DOHH2 (cell line): ENCODE data around the gene NSMF.

Experiments
- CTCF ChIP-seq: fragments of 200-600 bp; sonication (generic); IDR thresholded peaks from one replicate; pipeline ENCODE4 v1.5.1; 2014; ENCODE audit warnings: antibody characterized with exemption, mild to moderate bottlenecking, low read depth, low read length; ENCODE audit not compliant: poor library complexity, severe bottlenecking
- EZH2phosphoT487 ChIP-seq: fragments of 200-600 bp; sonication (generic); IDR thresholded peaks from 2 replicates; pipeline ENCODE4 v1.6.1; 2017; ENCODE audit warnings: borderline replicate concordance, mild to moderate bottlenecking, antibody characterized with exemption, low read length, moderate library complexity, mixed read lengths

GRCh38 chr9:137402746-137403145 lies 56.4 kb downstream of the NSMF start:
- TF ChIP-seq CTCF (no peak), EZH2phosphoT487 (no peak)
